H9 (cell line): ENCODE data around the gene USH2A. TPM values are rescaled to one million over a fixed set of nuclear protein-coding genes. Genes with fewer than 3 reads are reported as not detected.

Experiments
- DNase-seq: peaks from one replicate; pipeline ENCODE4 v3.0.0-alpha.2; 2017
- H2AFZ ChIP-seq: one replicate; pipeline ENCODE4 v1.6.1; 2013; ENCODE audit warnings: mild to moderate bottlenecking, low read length, control low read depth, moderate library complexity
- H2AK5ac ChIP-seq: 2 replicates; pipeline ENCODE4 v1.6.1; 2013; ENCODE audit warnings: low read length, control low read depth, mixed read lengths; ENCODE audit not compliant: insufficient read length
- H2BK120ac ChIP-seq: one replicate; pipeline ENCODE4 v1.6.1; 2013; ENCODE audit warnings: low read depth, mild to moderate bottlenecking, low read length, control low read depth, inconsistent platforms; ENCODE audit not compliant: poor library complexity, severe bottlenecking
- H2BK12ac ChIP-seq: 2 replicates; pipeline ENCODE4 v1.6.1; 2013; ENCODE audit warnings: low read length, control low read depth, mixed read lengths, low read depth; ENCODE audit not compliant: insufficient read length
- H2BK15ac ChIP-seq: 2 replicates; pipeline ENCODE4 v1.6.1; 2013; ENCODE audit warnings: low read depth, low read length, control low read depth
- H2BK20ac ChIP-seq: one replicate; pipeline ENCODE4 v1.6.1; 2013; ENCODE audit warnings: low read depth, mild to moderate bottlenecking, low read length, control low read depth, inconsistent platforms; ENCODE audit not compliant: poor library complexity, severe bottlenecking
- H2BK5ac ChIP-seq: 2 replicates; pipeline ENCODE4 v1.6.1; 2013; ENCODE audit warnings: low read length, control low read depth, mixed read lengths; ENCODE audit not compliant: insufficient read length
- H3K14ac ChIP-seq: 2 replicates; pipeline ENCODE4 v1.6.1; 2013; ENCODE audit warnings: low read length, control low read depth; ENCODE audit not compliant: insufficient read depth
- H3K18ac ChIP-seq: 2 replicates; pipeline ENCODE4 v1.6.1; 2013; ENCODE audit warnings: low read depth, mild to moderate bottlenecking, mixed read lengths, low read length, control low read depth; ENCODE audit not compliant: insufficient read length
- H3K23ac ChIP-seq: 2 replicates; pipeline ENCODE4 v1.6.1; 2013; ENCODE audit warnings: low read length, control low read depth, mixed read lengths, low read depth; ENCODE audit not compliant: insufficient read length
- H3K23me2 ChIP-seq: 2 replicates; pipeline ENCODE4 v1.6.1; 2013; ENCODE audit warnings: low read depth, mild to moderate bottlenecking, mixed read lengths, low read length, control low read depth; ENCODE audit not compliant: insufficient read length, poor library complexity, severe bottlenecking
- H3K27ac ChIP-seq: 2 replicates; pipeline ENCODE4 v1.5.1; 2013; ENCODE audit warnings: low read length, control low read depth, mixed read lengths, low read depth; ENCODE audit not compliant: insufficient read length
- H3K27me3 ChIP-seq: 2 replicates; pipeline ENCODE4 v1.6.1; 2013; ENCODE audit warnings: low read length, control low read depth, inconsistent platforms; ENCODE audit not compliant: insufficient read depth
- H3K4ac ChIP-seq: 2 replicates; pipeline ENCODE4 v1.6.1; 2013; ENCODE audit warnings: low read depth, mild to moderate bottlenecking, control low read depth, inconsistent platforms, low read length, moderate library complexity
- H3K4me1 ChIP-seq: 2 replicates; pipeline ENCODE4 v1.6.1; 2013; ENCODE audit warnings: low read length, control low read depth, inconsistent platforms; ENCODE audit not compliant: insufficient read depth
- H3K4me2 ChIP-seq: 2 replicates; pipeline ENCODE4 v1.6.1; 2013; ENCODE audit warnings: low read length, control low read depth, mixed read lengths; ENCODE audit not compliant: insufficient read length, insufficient read depth
- H3K56ac ChIP-seq: 2 replicates; pipeline ENCODE4 v1.6.1; 2013; ENCODE audit warnings: low read depth, mild to moderate bottlenecking, mixed read lengths, low read length, control low read depth; ENCODE audit not compliant: insufficient read length
- H3K79me1 ChIP-seq: 2 replicates; pipeline ENCODE4 v1.6.1; 2013; ENCODE audit warnings: low read depth, mild to moderate bottlenecking, moderate library complexity, low read length, control low read depth, inconsistent platforms; ENCODE audit not compliant: insufficient read depth, poor library complexity, severe bottlenecking
- H3K79me2 ChIP-seq: 2 replicates; pipeline ENCODE4 v1.6.1; 2013; ENCODE audit warnings: low read length, control low read depth, inconsistent platforms; ENCODE audit not compliant: insufficient read depth
- H3K9ac ChIP-seq: 2 replicates; pipeline ENCODE4 v1.6.1; 2013; ENCODE audit warnings: low read length, control low read depth, mixed read lengths; ENCODE audit not compliant: insufficient read length; ENCODE audit errors: extremely low read depth
- H3K9me3 ChIP-seq: one replicate; pipeline ENCODE4 v1.6.1; 2013; ENCODE audit warnings: low read depth, low read length, inconsistent platforms; ENCODE audit not compliant: control insufficient read depth
- H3T11ph ChIP-seq: one replicate; pipeline ENCODE4 v1.6.1; 2013; ENCODE audit warnings: mild to moderate bottlenecking, low read length, control low read depth, inconsistent platforms
- H4K20me1 ChIP-seq: one replicate; pipeline ENCODE4 v1.6.1; 2013; ENCODE audit not compliant: control insufficient read depth, insufficient read length, insufficient read depth
- H4K5ac ChIP-seq: 2 replicates; pipeline ENCODE4 v1.6.1; 2013; ENCODE audit warnings: low read depth, mild to moderate bottlenecking, mixed read lengths, low read length, control low read depth; ENCODE audit not compliant: insufficient read length
- H4K8ac ChIP-seq: replicated peaks from 2 replicates; pipeline ENCODE4 v1.6.1; 2013; ENCODE audit warnings: low read length, control low read depth, mixed read lengths, low read depth; ENCODE audit not compliant: insufficient read length
- H4K91ac ChIP-seq: 2 replicates; pipeline ENCODE4 v1.6.1; 2013; ENCODE audit warnings: low read depth, mild to moderate bottlenecking, moderate library complexity, mixed read lengths, low read length, control low read depth; ENCODE audit not compliant: insufficient read length
- H3K27ac Mint-ChIP-seq, 3 experiments: 2 replicates in 2 of 3; 3 replicates in 1 of 3; pipeline ENCODE4 v1.8.0; 2020 to 2021; ENCODE audit warnings: mixed read lengths in 3 of 3, mild to moderate bottlenecking in 1 of 3, moderate library complexity in 1 of 3
- H3K27me3 Mint-ChIP-seq: 2 replicates; pipeline ENCODE4 v1.8.0; 2021; ENCODE audit warnings: low read depth, mild to moderate bottlenecking, moderate library complexity, mixed read lengths
- H3K36me3 Mint-ChIP-seq, 3 experiments: 2 replicates in 2 of 3; 3 replicates in 1 of 3; pipeline ENCODE4 v1.8.0; 2020 to 2021; ENCODE audit warnings: low read depth in 3 of 3, mixed read lengths in 3 of 3; ENCODE audit not compliant: insufficient read depth in 1 of 3
- H3K4me1 Mint-ChIP-seq, 2 experiments: 2 replicates each; pipeline ENCODE4 v1.8.0; 2020; ENCODE audit warnings: mixed read lengths in 2 of 2
- H3K4me3 Mint-ChIP-seq, 2 experiments: 2 replicates in 1 of 2; 3 replicates in 1 of 2; pipeline ENCODE4 v1.8.0; 2020 to 2021; ENCODE audit warnings: mild to moderate bottlenecking in 2 of 2, mixed read lengths in 2 of 2, moderate library complexity in 1 of 2
- H3K9me3 Mint-ChIP-seq, 2 experiments: 2 replicates in 1 of 2; 3 replicates in 1 of 2; pipeline ENCODE4 v1.8.0; 2020; ENCODE audit warnings: mild to moderate bottlenecking in 2 of 2, mixed read lengths in 2 of 2, moderate library complexity in 1 of 2
- WGBS: extraction: QIAGEN DNeasy Blood & Tissue Kit; methylation state at CpG from one replicate; pipeline ENCODE4 v1.1.7; 2013; ENCODE audit warnings: missing lambda C conversion rate, low lambda C conversion rate, mixed read lengths; ENCODE audit not compliant: insufficient read length; ENCODE audit errors: extremely low coverage; 5-methylcytosine and 5-hydroxymethylcytosine counted together
- total RNA-seq: library from RNA; stranded (reverse); gene quantifications from 2 replicates; pipeline ENCODE4 v1.2.1, GENCODE V29; 2021
- TF ChIP-seq, protein P1 (sequence below): fragments of 200-600 bp; sonication (generic); conservative IDR thresholded peaks from 3 replicates; pipeline ENCODE4 v1.8.0; 2021; ENCODE audit warnings: antibody characterized with exemption, mild to moderate bottlenecking

The USH2A gene
- total RNA-seq, 1 experiment from 2014 or later: 0.11 TPM

DNA sequence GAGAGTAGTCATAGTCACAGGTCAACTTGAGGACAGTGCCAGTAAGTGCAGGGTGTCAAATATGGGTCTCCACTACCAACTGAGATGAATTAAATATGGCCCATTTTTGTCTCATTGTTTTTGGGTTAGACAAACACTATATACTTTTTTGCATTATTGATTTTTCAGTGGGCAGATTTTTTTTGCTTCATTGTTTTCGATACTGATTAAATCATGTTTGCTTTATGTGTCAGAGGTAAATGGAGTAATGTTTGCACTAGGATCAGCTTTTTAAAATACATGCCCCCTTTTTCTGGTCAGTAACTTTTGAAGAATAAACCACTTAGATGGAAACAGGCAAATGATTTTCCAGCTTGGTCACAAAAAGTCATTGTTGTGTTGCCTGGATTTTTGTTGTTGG is 199.0 kb downstream of the USH2A start:
- no peak overlapping the region for H3K56ac ChIP-seq
- no peak overlapping the region for H3K9ac ChIP-seq
- H4K20me1 ChIP-seq: no peaks in the 10 kb centered on the region
- H3K4ac ChIP-seq: no peak overlapping the region
- H2BK20ac ChIP-seq: no peak overlapping the region
- H2AFZ ChIP-seq: no peak overlapping the region
- no peak overlapping the region for H3K18ac ChIP-seq
- no peak overlapping the region for H2BK5ac ChIP-seq
- H4K5ac ChIP-seq: no peak overlapping the region
- H3K36me3 Mint-ChIP-seq: no peaks in the 10 kb centered on the region
- no peaks in the 10 kb centered on the region for H3K27me3 Mint-ChIP-seq
- H2BK15ac ChIP-seq: no peak overlapping the region
- H2BK120ac ChIP-seq: no peak overlapping the region
- no peak overlapping the region for H3K27ac ChIP-seq
- no peak overlapping the region for H4K91ac ChIP-seq
- H3T11ph ChIP-seq: no peak overlapping the region
- no peaks in the 10 kb centered on the region for H3K79me1 ChIP-seq
- H3K14ac ChIP-seq: no peak overlapping the region
- no peak overlapping the region for H3K4me3 Mint-ChIP-seq
- H3K9me3 Mint-ChIP-seq: no peaks in the 10 kb centered on the region
- no peak overlapping the region for H2BK12ac ChIP-seq
- no peaks in the 10 kb centered on the region for H3K79me2 ChIP-seq
- H3K27me3 ChIP-seq: no peaks in the 10 kb centered on the region
- no peaks in the 10 kb centered on the region for H3K23me2 ChIP-seq
- H3K4me1 Mint-ChIP-seq: peaks cover 13% of the 10 kb centered on the region in 2 experiments
- no CpG with 5 or more reads among the region's 1 CpG for WGBS
- H3K4me1 ChIP-seq: no peaks in the 10 kb centered on the region
- H3K4me2 ChIP-seq: no peak overlapping the region
- H4K8ac ChIP-seq: no peak overlapping the region
- TF ChIP-seq, protein P1, sequence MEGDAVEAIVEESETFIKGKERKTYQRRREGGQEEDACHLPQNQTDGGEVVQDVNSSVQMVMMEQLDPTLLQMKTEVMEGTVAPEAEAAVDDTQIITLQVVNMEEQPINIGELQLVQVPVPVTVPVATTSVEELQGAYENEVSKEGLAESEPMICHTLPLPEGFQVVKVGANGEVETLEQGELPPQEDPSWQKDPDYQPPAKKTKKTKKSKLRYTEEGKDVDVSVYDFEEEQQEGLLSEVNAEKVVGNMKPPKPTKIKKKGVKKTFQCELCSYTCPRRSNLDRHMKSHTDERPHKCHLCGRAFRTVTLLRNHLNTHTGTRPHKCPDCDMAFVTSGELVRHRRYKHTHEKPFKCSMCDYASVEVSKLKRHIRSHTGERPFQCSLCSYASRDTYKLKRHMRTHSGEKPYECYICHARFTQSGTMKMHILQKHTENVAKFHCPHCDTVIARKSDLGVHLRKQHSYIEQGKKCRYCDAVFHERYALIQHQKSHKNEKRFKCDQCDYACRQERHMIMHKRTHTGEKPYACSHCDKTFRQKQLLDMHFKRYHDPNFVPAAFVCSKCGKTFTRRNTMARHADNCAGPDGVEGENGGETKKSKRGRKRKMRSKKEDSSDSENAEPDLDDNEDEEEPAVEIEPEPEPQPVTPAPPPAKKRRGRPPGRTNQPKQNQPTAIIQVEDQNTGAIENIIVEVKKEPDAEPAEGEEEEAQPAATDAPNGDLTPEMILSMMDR: no peak
- H2AK5ac ChIP-seq: no peak overlapping the region
- DNase-seq: no peak
- no peak overlapping the region for H3K27ac Mint-ChIP-seq
- no peaks in the 10 kb centered on the region for H3K9me3 ChIP-seq
- no peak overlapping the region for H3K23ac ChIP-seq
